Neural cell (in vitro differentiated cells): ENCODE measurements around the gene CLCN3.

Source experiments
- POLR2AphosphoS5 ChIP-seq: IDR thresholded peaks from 2 replicates; pipeline ENCODE4 v1.6.1; 2012
- SMC3 ChIP-seq: fragments of 450-650 bp; conservative IDR thresholded peaks from 2 replicates; pipeline ENCODE4 v1.6.1; 2014; ENCODE audit warnings: antibody characterized with exemption, mild to moderate bottlenecking, moderate library complexity; ENCODE audit not compliant: poor library complexity
- TF ChIP-seq, protein P1 (sequence below): fragments of 450-650 bp; IDR thresholded peaks from 2 replicates; pipeline ENCODE4 v1.5.1; 2014; ENCODE audit warnings: antibody characterized with exemption, mild to moderate bottlenecking, moderate library complexity; ENCODE audit not compliant: poor library complexity, severe bottlenecking

DNA sequence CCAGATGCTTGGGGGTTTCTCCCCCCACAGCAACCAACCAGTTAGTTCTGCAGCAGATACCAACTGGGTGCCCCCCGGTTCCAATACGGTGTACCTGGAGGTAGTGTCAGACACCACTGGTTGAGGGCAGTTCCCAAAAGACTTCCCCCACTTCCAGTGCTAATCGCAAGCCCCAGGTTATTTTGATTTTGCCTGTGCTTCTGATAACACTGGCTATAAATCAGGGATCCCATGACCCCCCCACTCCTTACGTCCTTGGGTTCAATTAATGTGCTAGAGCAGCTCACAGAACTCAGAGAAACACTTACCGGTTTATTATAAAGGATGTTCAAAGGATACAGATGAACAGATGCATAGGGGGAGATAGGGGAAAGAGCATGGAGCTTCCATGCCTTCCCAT is 5.5 kb downstream of the CLCN3 start:
- TF ChIP-seq POLR2AphosphoS5 (no peak), SMC3 (no peak)
- TF ChIP-seq, protein P1, sequence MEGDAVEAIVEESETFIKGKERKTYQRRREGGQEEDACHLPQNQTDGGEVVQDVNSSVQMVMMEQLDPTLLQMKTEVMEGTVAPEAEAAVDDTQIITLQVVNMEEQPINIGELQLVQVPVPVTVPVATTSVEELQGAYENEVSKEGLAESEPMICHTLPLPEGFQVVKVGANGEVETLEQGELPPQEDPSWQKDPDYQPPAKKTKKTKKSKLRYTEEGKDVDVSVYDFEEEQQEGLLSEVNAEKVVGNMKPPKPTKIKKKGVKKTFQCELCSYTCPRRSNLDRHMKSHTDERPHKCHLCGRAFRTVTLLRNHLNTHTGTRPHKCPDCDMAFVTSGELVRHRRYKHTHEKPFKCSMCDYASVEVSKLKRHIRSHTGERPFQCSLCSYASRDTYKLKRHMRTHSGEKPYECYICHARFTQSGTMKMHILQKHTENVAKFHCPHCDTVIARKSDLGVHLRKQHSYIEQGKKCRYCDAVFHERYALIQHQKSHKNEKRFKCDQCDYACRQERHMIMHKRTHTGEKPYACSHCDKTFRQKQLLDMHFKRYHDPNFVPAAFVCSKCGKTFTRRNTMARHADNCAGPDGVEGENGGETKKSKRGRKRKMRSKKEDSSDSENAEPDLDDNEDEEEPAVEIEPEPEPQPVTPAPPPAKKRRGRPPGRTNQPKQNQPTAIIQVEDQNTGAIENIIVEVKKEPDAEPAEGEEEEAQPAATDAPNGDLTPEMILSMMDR = no peak
